GM10266 (cell line): ENCODE measurements around the gene GLI3.

ENCODE experiments used
- DNase-seq: peaks from one replicate; pipeline ENCODE4 v3.0.0; 2012; ENCODE audit errors: extremely low spot score
- CTCF ChIP-seq: IDR thresholded peaks from 2 replicates; pipeline ENCODE4 v1.5.1; 2012; ENCODE audit warnings: mild to moderate bottlenecking, low read depth; ENCODE audit not compliant: control insufficient read depth, insufficient read depth; ENCODE audit errors: missing control alignments

The GLI3 gene

GRCh38 chr7:41916450-41916927, 320.5 kb downstream of the GLI3 start:
- TF ChIP-seq CTCF: no peak
- no peak for DNase-seq

- no peak for TF ChIP-seq CTCF
- no peak for DNase-seq
These were observed 321.1 kb downstream of the GLI3 start for GRCh38 chr7:41915871-41916270.

- TF ChIP-seq CTCF: no peak
- no peak for DNase-seq
These were observed 324.0 kb downstream of the GLI3 start for GRCh38 chr7:41912851-41913567.

GRCh38 chr7:41912426-41912825, 324.6 kb downstream of the GLI3 start:
- no peak for TF ChIP-seq CTCF
- DNase-seq: no peak

GRCh38 chr7:41911792-41912191, 325.2 kb downstream of the GLI3 start:
- no peak for TF ChIP-seq CTCF
- DNase-seq: no peak
